Measurements from ENCODE around the gene GALR1. TPM values are rescaled to one million over a fixed set of nuclear protein-coding genes. Genes with fewer than 3 reads are reported as not detected.

GALR1 gene
- total RNA-seq, 1 donor from 2014 or later = not detected

DNA sequence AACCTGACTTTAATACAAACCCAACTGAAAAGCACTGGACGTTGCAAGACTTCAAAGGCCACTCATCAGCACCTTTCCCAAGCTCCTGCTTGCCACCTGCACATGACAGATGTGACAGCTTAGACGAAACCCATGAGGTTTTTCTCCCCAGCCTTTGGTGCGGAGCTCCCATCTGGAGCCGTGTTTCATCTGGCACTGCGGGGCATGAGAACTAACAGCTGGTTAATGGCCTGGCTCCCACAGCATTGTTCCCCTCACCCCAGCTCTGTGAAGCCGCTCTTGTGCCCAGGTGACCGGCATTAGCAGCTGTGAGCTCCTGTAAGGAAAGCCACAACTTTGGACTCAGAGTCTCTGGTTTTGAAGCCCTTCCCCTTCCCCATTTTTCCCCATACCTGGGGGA lies 50.9 kb downstream of the GALR1 start:
- H3K4me3 ChIP-seq (ENCODE audit: low read depth, low read length) = no peak overlapping the region
- TF ChIP-seq, protein P1, sequence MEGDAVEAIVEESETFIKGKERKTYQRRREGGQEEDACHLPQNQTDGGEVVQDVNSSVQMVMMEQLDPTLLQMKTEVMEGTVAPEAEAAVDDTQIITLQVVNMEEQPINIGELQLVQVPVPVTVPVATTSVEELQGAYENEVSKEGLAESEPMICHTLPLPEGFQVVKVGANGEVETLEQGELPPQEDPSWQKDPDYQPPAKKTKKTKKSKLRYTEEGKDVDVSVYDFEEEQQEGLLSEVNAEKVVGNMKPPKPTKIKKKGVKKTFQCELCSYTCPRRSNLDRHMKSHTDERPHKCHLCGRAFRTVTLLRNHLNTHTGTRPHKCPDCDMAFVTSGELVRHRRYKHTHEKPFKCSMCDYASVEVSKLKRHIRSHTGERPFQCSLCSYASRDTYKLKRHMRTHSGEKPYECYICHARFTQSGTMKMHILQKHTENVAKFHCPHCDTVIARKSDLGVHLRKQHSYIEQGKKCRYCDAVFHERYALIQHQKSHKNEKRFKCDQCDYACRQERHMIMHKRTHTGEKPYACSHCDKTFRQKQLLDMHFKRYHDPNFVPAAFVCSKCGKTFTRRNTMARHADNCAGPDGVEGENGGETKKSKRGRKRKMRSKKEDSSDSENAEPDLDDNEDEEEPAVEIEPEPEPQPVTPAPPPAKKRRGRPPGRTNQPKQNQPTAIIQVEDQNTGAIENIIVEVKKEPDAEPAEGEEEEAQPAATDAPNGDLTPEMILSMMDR (IDR thresholded peaks at IDR 0.05; ENCODE audit: insufficient read depth, low read length, poor library complexity, severe bottlenecking) = no peak
- DNase-seq (ENCODE audit: low read depth) = no peak
- no peaks in the 10 kb centered on the region for H3K36me3 ChIP-seq (ENCODE audit: control insufficient read depth, insufficient read depth, low read length)
- H3K27me3 ChIP-seq (ENCODE audit: control insufficient read depth, insufficient read depth, low read length) = no peaks in the 10 kb centered on the region

- no peak for DNase-seq (ENCODE audit: low read depth)
- H3K27me3 ChIP-seq (ENCODE audit: control insufficient read depth, insufficient read depth, low read length) = no peaks in the 10 kb centered on the region
Measured at GRCh38 chr18:77304268-77304667, 54.6 kb downstream of the GALR1 start.

DNA sequence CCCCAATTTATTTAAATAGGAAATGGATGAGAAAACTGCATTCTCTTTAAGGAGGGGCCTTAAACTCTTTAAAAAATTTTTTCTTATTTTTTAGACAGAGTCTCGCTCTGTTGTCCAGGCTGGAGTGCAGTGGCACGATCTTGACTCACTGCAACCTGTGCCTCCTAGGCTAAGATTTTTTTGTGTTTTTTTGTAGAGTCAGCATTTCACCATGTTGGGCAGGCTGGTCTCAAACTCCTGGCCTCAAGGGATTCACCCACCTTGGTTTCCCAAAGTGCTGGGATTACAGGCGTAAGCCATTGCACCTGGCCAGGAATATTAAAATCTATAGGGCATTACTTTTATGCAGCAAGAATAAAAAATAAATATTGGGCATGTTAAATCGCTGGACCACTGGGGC lies 56.0 kb downstream of the GALR1 start:
- Histone ChIP-seq H3K36me3 (ENCODE audit: control insufficient read depth, insufficient read depth, low read length) (no peaks in the 10 kb centered on the region), H3K27me3 (ENCODE audit: control insufficient read depth, insufficient read depth, low read length) (no peaks in the 10 kb centered on the region)

More at GRCh38 chr18:77304268-77304667, 54.6 kb downstream of the GALR1 start:
- H3K36me3 ChIP-seq (ENCODE audit: control insufficient read depth, insufficient read depth, low read length) = no peaks in the 10 kb centered on the region
- no peak overlapping the region for H3K4me3 ChIP-seq (ENCODE audit: low read depth, low read length)
- TF ChIP-seq, protein P1 (IDR thresholded peaks at IDR 0.05; ENCODE audit: insufficient read depth, low read length, poor library complexity, severe bottlenecking) = no peak

GRCh38 chr18:77308216-77308615 lies 58.6 kb downstream of the GALR1 start:
- TF ChIP-seq, protein P1 (IDR thresholded peaks at IDR 0.05; ENCODE audit: insufficient read depth, low read length, poor library complexity, severe bottlenecking) = no peak
- DNase-seq (ENCODE audit: low read depth) = no peak

More for the DNA sequence above, 56.0 kb downstream of the GALR1 start:
- TF ChIP-seq, protein P1 (IDR thresholded peaks at IDR 0.05; ENCODE audit: insufficient read depth, low read length, poor library complexity, severe bottlenecking) = no peak
- H3K4me3 ChIP-seq (ENCODE audit: low read depth, low read length) = no peak overlapping the region
- no peak for DNase-seq (ENCODE audit: low read depth)

GRCh38 chr18:77314511-77314910 lies 64.9 kb downstream of the GALR1 start:
- H3K27me3 ChIP-seq (ENCODE audit: control insufficient read depth, insufficient read depth, low read length) = no peaks in the 10 kb centered on the region
- no peaks in the 10 kb centered on the region for H3K36me3 ChIP-seq (ENCODE audit: control insufficient read depth, insufficient read depth, low read length)
- no peak for DNase-seq (ENCODE audit: low read depth)
- TF ChIP-seq, protein P1 (IDR thresholded peaks at IDR 0.05; ENCODE audit: insufficient read depth, low read length, poor library complexity, severe bottlenecking) = no peak
- no peak overlapping the region for H3K4me3 ChIP-seq (ENCODE audit: low read depth, low read length)

More at GRCh38 chr18:77308216-77308615, 58.6 kb downstream of the GALR1 start:
- Histone ChIP-seq H3K27me3 (ENCODE audit: control insufficient read depth, insufficient read depth, low read length) (no peaks in the 10 kb centered on the region), H3K4me3 (ENCODE audit: low read depth, low read length) (no peak overlapping the region), H3K36me3 (ENCODE audit: control insufficient read depth, insufficient read depth, low read length) (no peaks in the 10 kb centered on the region)

DNA sequence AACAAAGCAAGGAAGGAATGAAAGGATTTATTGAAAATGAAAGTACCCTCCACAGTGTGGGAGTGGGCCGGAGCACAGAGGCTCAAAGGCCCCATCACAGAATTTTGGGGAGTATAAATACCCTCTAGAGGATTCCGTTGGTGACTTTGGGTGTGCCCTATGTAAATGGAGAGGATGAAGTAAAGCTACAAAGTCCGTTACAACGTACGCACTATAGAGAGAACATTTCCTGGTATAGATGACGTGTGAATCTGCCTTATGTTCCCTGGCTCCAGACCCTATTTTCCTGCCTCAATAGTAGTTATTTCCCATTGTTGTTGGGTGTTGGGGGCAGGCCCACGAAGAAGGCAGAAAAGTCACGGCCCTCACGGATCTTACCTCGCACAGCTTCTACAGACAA lies 65.3 kb downstream of the GALR1 start:
- Histone ChIP-seq H3K4me3 (ENCODE audit: low read depth, low read length) (no peak overlapping the region), H3K36me3 (ENCODE audit: control insufficient read depth, insufficient read depth, low read length) (no peaks in the 10 kb centered on the region)

More for the DNA sequence above, 65.3 kb downstream of the GALR1 start:
- H3K27me3 ChIP-seq (ENCODE audit: control insufficient read depth, insufficient read depth, low read length) = no peaks in the 10 kb centered on the region
- TF ChIP-seq, protein P1 (IDR thresholded peaks at IDR 0.05; ENCODE audit: insufficient read depth, low read length, poor library complexity, severe bottlenecking) = no peak
- no peak for DNase-seq (ENCODE audit: low read depth)

Measured in kidney epithelial cell (primary cell).